ENCODE results near the gene HSD17B12. TPM values are rescaled to one million over a fixed set of nuclear protein-coding genes. Genes with fewer than 3 reads are reported as not detected.

HSD17B12 gene
- total RNA-seq, 2 experiments from 2014 or later, result 70.9 to 138 TPM

DNA sequence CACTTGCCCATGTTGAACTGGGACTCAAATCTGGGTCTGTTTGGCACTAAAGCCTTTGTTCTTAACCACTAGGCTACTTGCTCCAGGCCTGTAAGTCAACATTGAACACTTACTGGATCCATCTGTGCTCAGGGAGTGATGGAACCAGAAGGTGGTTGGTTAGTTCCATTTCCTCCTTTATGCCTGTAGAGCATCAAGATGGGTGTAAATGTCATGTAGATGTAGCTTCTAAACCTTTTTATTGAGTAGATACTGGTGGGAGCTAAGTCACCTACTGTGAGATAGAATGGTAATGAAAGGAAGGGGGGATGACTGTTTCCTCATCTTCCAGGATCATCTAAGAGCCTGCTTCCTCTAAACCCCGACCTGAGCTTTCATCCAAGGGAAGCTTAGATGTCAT is 161.5 kb downstream of the HSD17B12 start:
- no peaks in the 10 kb centered on the region for H3K9me3 ChIP-seq (ENCODE audit: low read length)
- no peak overlapping the region for H3K4me3 ChIP-seq (ENCODE audit: low read depth, low read length, poor library complexity, severe bottlenecking)
- intact Hi-C loops (cut with micrococcal nuclease; ENCODE audit: unreplicated experiment), result no loop called here
- no peaks in the 10 kb centered on the region for H3K9me2 ChIP-seq (ENCODE audit: insufficient read depth, low read length)
- H2AFZ ChIP-seq (ENCODE audit: low read length), result no peak overlapping the region
- ChIA-PET POLR2A (interaction anchor here (0.7 to 2.1 kb wide), 4 partner anchors 10 to 354 kb away, joined by 3 to 5 read pairs (median 4); no protein-coding TSS in a partner anchor), CTCF (ENCODE audit: unreplicated experiment) (no interaction called here)
- H4K20me1 ChIP-seq (ENCODE audit: insufficient read depth, low read length), result no peaks in the 10 kb centered on the region
- no peaks in the 10 kb centered on the region for H3K79me2 ChIP-seq (ENCODE audit: insufficient read depth, low read depth, low read length)
- no peak for TF ChIP-seq CTCF (conservative IDR thresholded peaks at IDR 0.05; ENCODE audit: low read length)
- TF ChIP-seq EZH2phosphoT487 (IDR thresholded peaks at IDR 0.05; ENCODE audit: borderline replicate concordance, low read depth, low read length), result no peak
- peaks cover 65% of the 10 kb centered on the region for H3K36me3 ChIP-seq (ENCODE audit: insufficient read depth, low read length)
- H3K4me2 ChIP-seq (ENCODE audit: low read length), result no peak overlapping the region
- BruUV-seq (replicated peaks), result no TSS peak
- DNase-seq (ENCODE audit: low spot score), result no peak
- no peaks in the 10 kb centered on the region for H3K4me1 ChIP-seq (ENCODE audit: insufficient read depth, low read length, poor library complexity, severe bottlenecking)
- no peak overlapping the region for H3K27ac ChIP-seq (ENCODE audit: low read depth, low read length, poor library complexity, severe bottlenecking)

- Histone ChIP-seq H4K20me1 (ENCODE audit: insufficient read depth, low read length) (no peaks in the 10 kb centered on the region), H3K9me3 (ENCODE audit: low read length) (no peaks in the 10 kb centered on the region), H3K27ac (ENCODE audit: low read depth, low read length, poor library complexity, severe bottlenecking) (no peak overlapping the region), H3K9me2 (ENCODE audit: insufficient read depth, low read length) (no peaks in the 10 kb centered on the region), H3K79me2 (ENCODE audit: insufficient read depth, low read depth, low read length) (no peaks in the 10 kb centered on the region), H3K4me1 (ENCODE audit: insufficient read depth, low read length, poor library complexity, severe bottlenecking) (no peaks in the 10 kb centered on the region), H3K36me3 (ENCODE audit: insufficient read depth, low read length) (peaks cover 40% of the 10 kb centered on the region), H2AFZ (ENCODE audit: low read length) (no peak overlapping the region), H3K4me3 (ENCODE audit: low read depth, low read length, poor library complexity, severe bottlenecking) (no peak overlapping the region), H3K4me2 (ENCODE audit: low read length) (no peak overlapping the region)
- no peak for DNase-seq (ENCODE audit: low spot score)
- BruUV-seq (replicated peaks), result no TSS peak
- CTCF ChIA-PET (ENCODE audit: unreplicated experiment), result no interaction called here
- POLR2A ChIA-PET, result no interaction called here
- TF ChIP-seq CTCF (conservative IDR thresholded peaks at IDR 0.05; ENCODE audit: low read length) (no peak), EZH2phosphoT487 (IDR thresholded peaks at IDR 0.05; ENCODE audit: borderline replicate concordance, low read depth, low read length) (no peak)
- intact Hi-C loops (cut with micrococcal nuclease; ENCODE audit: unreplicated experiment), result no loop called here
Measured at GRCh38 chr11:43845816-43846215, 165.3 kb downstream of the HSD17B12 start.

- ChIA-PET CTCF (ENCODE audit: unreplicated experiment) (interaction anchor here (0.8 to 1.0 kb wide), 5 partner anchors 13 to 279 kb away, joined by 3 to 4 read pairs (median 3); partner anchors contain the start of gene HSD17B12), POLR2A (interaction anchor here (0.6 to 1.9 kb wide), 4 partner anchors 10 to 879 kb away, joined by 3 to 6 read pairs (median 4); no protein-coding TSS in a partner anchor)
- Histone ChIP-seq H3K36me3 (ENCODE audit: insufficient read depth, low read length) (peaks cover 36% of the 10 kb centered on the region), H3K4me2 (ENCODE audit: low read length) (no peak overlapping the region), H4K20me1 (ENCODE audit: insufficient read depth, low read length) (no peaks in the 10 kb centered on the region), H3K4me1 (ENCODE audit: insufficient read depth, low read length, poor library complexity, severe bottlenecking) (no peaks in the 10 kb centered on the region), H3K9me3 (ENCODE audit: low read length) (no peaks in the 10 kb centered on the region), H2AFZ (ENCODE audit: low read length) (no peak overlapping the region), H3K4me3 (ENCODE audit: low read depth, low read length, poor library complexity, severe bottlenecking) (no peak overlapping the region), H3K9me2 (ENCODE audit: insufficient read depth, low read length) (no peaks in the 10 kb centered on the region), H3K27ac (ENCODE audit: low read depth, low read length, poor library complexity, severe bottlenecking) (no peak overlapping the region), H3K79me2 (ENCODE audit: insufficient read depth, low read depth, low read length) (no peaks in the 10 kb centered on the region)
- peak; percentile 72 for DNase-seq (ENCODE audit: low spot score)
- intact Hi-C loops (cut with micrococcal nuclease; ENCODE audit: unreplicated experiment), result loop anchor here (5.0 kb wide), 4 partner anchors 210 to 350 kb away; no protein-coding TSS in a partner anchor
- BruUV-seq (replicated peaks), result no TSS peak
- no peak for TF ChIP-seq EZH2phosphoT487 (IDR thresholded peaks at IDR 0.05; ENCODE audit: borderline replicate concordance, low read depth, low read length)
- TF ChIP-seq CTCF (conservative IDR thresholded peaks at IDR 0.05; ENCODE audit: low read length), result peak; percentile 97
Measured at GRCh38 chr11:43852057-43852636, 171.6 kb downstream of the HSD17B12 start.

Measured in OCI-LY7 (cell line).